T-cell (primary cell): ENCODE data around the gene PLD2. TPM values are rescaled to one million over a fixed set of nuclear protein-coding genes. Genes with fewer than 3 reads are reported as not detected.

Source experiments
- ATAC-seq, 4 experiments: fragments of 200-7000 bp in 3 of 4; fragments of 150-1000 bp in 1 of 4; cut with Tn5 transposase; replicated peaks in 1 of 4; 1 replicate in 3 of 4; 2 replicates in 1 of 4; pipeline ENCODE4 v1.10.0; 2021; ENCODE audit warnings: moderate library complexity in 3 of 4, mild to moderate bottlenecking in 2 of 4, moderate number of reproducible peaks in 1 of 4
- CTCF ChIA-PET, 2 donors: fragments of 300-600 bp; sonication (Branson Sonifier 250); formaldehyde crosslinking; loops; one replicate each; lab custom pipeline; 2022; ENCODE audit warnings: antibody characterized with exemption in 2 of 2; lab: Charles Lee
- POLR2A ChIA-PET, 2 donors: fragments of 300-600 bp; sonication (Branson Sonifier 250); formaldehyde crosslinking; loops; one replicate each; lab custom pipeline; 2022; ENCODE audit warnings: antibody characterized with exemption in 2 of 2; lab: Charles Lee
- DNase-seq, 35 experiments: peaks; one replicate each; pipeline versions ENCODE4 v3.0.0 to v3.0.0-alpha.2; 2013 to 2023
- H3K27ac ChIP-seq: one replicate; pipeline ENCODE4 v1.5.1; 2013; ENCODE audit warnings: low read length
- H3K27me3 ChIP-seq, 2 experiments: replicated peaks in 1 of 2; 1 replicate in 1 of 2; 2 replicates in 1 of 2; pipeline versions ENCODE4 v1.6.1 to v1.7.0; 2013; ENCODE audit warnings: low read length in 1 of 2, mixed read lengths in 1 of 2; ENCODE audit not compliant: control insufficient read depth in 2 of 2, insufficient read depth in 2 of 2; ENCODE audit errors: extremely low read depth in 1 of 2
- H3K36me3 ChIP-seq, 2 donors: 1 replicate in 1 of 2; 2 replicates in 1 of 2; pipeline versions ENCODE4 v1.6.1 to v1.7.0; 2013; ENCODE audit warnings: low read length in 1 of 2; ENCODE audit not compliant: control insufficient read depth in 2 of 2, insufficient read depth in 1 of 2; ENCODE audit errors: extremely low read depth in 1 of 2
- H3K4me1 ChIP-seq, 2 experiments: 1 replicate in 1 of 2; 2 replicates in 1 of 2; pipeline versions ENCODE4 v1.6.1 to v1.7.0; 2013; ENCODE audit warnings: low read length in 2 of 2, mixed read lengths in 1 of 2; ENCODE audit not compliant: insufficient read depth in 2 of 2, control insufficient read depth in 1 of 2; ENCODE audit errors: extremely low read depth in 1 of 2
- H3K4me3 ChIP-seq, 2 donors: 1 replicate in 1 of 2; 2 replicates in 1 of 2; pipeline versions ENCODE4 v1.5.1 to v1.7.0; 2013; ENCODE audit warnings: mild to moderate bottlenecking in 2 of 2, low read length in 1 of 2, moderate library complexity in 1 of 2; ENCODE audit not compliant: control insufficient read depth in 1 of 2; ENCODE audit errors: extremely low read depth in 1 of 2
- H3K9me3 ChIP-seq: 2 replicates; pipeline ENCODE4 v1.7.0; 2013
- H3K27ac Mint-ChIP-seq, 2 donors: one replicate each; pipeline ENCODE4 v1.8.0; 2020 to 2021; ENCODE audit warnings: mild to moderate bottlenecking in 2 of 2, mixed read lengths in 2 of 2
- H3K27me3 Mint-ChIP-seq, 2 donors: one replicate each; pipeline ENCODE4 v1.8.0; 2021 to 2022; ENCODE audit warnings: mixed read lengths in 2 of 2
- H3K36me3 Mint-ChIP-seq: one replicate; pipeline ENCODE4 v1.8.0; 2021; ENCODE audit warnings: mixed read lengths
- H3K4me1 Mint-ChIP-seq, 3 donors: one replicate each; pipeline ENCODE4 v1.8.0; 2020 to 2022; ENCODE audit warnings: mixed read lengths in 3 of 3, mild to moderate bottlenecking in 1 of 3
- H3K4me3 Mint-ChIP-seq, 3 donors: one replicate each; pipeline ENCODE4 v1.8.0; 2020 to 2022; ENCODE audit warnings: mild to moderate bottlenecking in 3 of 3, mixed read lengths in 3 of 3, moderate library complexity in 3 of 3
- H3K9me3 Mint-ChIP-seq, 3 donors: one replicate each; pipeline ENCODE4 v1.8.0; 2020 to 2022; ENCODE audit warnings: mixed read lengths in 3 of 3
- WGBS: methylation state at CpG from one replicate; pipeline ENCODE4 v1.1.5; 2013; ENCODE audit warnings: missing lambda C conversion rate; ENCODE audit not compliant: insufficient coverage; 5-methylcytosine and 5-hydroxymethylcytosine counted together
- total RNA-seq, 35 experiments: library from RNA in 6 of 35; stranded (reverse) in 6 of 35; fragments of 120-200 nt in 1 of 35; gene quantifications; one replicate each; pipeline versions ENCODE4 v1.2.1 to v1.2.4 and lab custom pipeline; 2013 to 2026

Gene PLD2
- total RNA-seq, 5 donors from 2014 or later (not counting 1 experiment from before 2014, with no cell fraction given), result 24.2 to 41.7 (median 31.4) TPM

DNA sequence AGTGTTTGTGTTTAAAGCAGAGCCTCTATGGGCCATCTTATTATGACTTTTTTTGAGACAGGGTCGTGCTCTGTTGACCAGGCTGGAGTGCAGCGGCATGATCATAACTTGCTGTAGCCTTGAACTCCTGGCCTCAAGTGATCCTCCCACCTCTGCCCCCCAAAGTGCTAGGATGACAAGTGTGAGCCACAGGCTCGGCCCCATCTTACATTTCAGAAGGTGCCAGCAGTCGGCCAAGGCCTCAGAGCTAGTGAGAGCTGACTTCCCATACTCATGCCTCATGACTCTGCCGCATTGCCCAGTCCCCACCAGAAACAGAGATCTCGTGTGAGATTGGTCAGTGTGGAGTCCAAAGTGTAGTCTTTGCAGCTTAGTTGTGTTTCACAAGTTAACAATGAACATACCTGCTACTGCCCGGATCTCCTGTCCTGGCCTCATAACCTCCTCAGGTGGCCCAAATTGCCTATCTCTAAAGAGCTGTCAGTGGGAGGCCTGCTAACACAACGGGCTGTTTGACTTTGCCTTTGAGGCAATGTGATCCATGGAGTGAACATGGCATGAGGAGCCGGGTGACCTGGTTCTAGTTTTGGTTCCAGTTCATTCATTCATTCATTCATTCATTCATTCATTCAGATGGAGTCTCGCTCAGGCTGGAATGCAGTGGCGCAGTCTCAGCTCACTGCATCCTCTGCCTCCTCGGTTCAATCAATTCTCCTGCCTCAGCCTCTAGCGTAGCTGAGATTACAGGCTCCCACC, 39.9 kb downstream of the PLD2 start:
- Mint-ChIP-seq H3K27me3 (no peaks in the 10 kb centered on the region), H3K4me1 (peaks cover 58 to 73% (median 65%) of the 10 kb centered on the region in 3 donors), H3K36me3 (peaks cover 20% of the 10 kb centered on the region), H3K27ac (no peak overlapping the region), H3K9me3 (no peaks in the 10 kb centered on the region), H3K4me3 (no peak overlapping the region)
- H3K36me3 ChIP-seq, result peaks cover 3 to 11% of the 10 kb centered on the region in 2 donors
- no peak overlapping the region for H3K4me3 ChIP-seq
- ChIA-PET CTCF (no interaction called here), POLR2A (no interaction called here)
- no peak overlapping the region for H3K27ac ChIP-seq
- 96% methylated on average over 4 of the region's 13 CpGs for WGBS
- DNase-seq, result no peak
- no peak for ATAC-seq
- no peaks in the 10 kb centered on the region for H3K27me3 ChIP-seq
- H3K4me1 ChIP-seq, result peaks cover 0 to 15% of the 10 kb centered on the region in 2 experiments
- H3K9me3 ChIP-seq, result no peaks in the 10 kb centered on the region

DNA sequence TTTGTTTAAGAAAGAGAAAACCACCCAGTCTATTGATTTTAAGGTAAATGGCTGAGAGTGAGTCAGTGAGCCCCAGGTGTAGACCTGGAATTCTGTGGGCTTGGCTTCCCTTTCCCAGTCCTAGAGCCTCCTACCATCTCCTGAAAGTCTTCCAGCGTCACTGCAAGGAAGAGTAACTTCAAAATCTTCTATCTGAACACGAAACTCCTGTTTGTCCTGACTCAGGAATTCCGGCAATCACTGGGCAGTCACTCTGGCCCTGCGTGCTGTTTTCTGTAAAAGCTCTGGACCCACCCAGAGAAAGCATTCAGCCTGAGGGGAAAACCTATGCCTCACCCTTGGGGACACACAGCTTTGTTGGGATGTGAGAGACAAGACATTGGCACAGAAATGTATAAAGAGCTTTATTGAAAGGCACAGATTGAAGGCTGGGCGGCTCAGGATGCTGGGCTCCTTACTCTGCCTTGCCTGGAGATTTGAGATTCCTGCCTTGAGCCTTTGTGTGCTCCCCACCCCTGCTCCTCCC, 42.1 kb downstream of the PLD2 start:
- H3K27ac Mint-ChIP-seq, result no peak overlapping the region
- POLR2A ChIA-PET, result no interaction called here
- peaks cover 46 to 71% (median 62%) of the 10 kb centered on the region in 3 donors for H3K4me1 Mint-ChIP-seq

DNA sequence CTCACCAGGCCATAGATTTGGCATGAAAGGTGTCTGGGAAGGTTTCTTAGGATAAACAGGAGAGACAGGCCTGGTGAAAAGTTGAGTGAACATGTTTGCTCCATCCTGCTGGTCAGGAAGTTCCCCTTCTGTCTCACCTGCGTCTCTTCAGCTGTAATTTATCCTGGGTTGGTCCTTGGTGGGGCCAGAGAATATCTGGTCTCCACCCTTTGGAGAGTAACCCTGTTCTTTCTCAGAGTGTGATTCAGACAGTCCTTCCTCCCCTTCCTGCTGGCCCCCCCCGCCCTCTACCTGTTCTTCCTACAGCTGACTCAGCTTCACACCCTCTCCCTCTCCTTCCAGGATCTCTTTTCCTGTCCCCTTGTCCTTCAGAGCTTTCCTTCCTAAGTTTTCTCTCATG, 43.3 kb downstream of the PLD2 start:
- peaks cover 47 to 65% (median 57%) of the 10 kb centered on the region in 3 donors for H3K4me1 Mint-ChIP-seq
- no peak for ATAC-seq
- Histone ChIP-seq H3K27ac (no peak overlapping the region), H3K27me3 (no peaks in the 10 kb centered on the region), H3K4me3 (no peak overlapping the region), H3K4me1 (peaks cover 0 to 30% of the 10 kb centered on the region in 2 experiments), H3K36me3 (peaks cover 3 to 11% of the 10 kb centered on the region in 2 donors), H3K9me3 (no peaks in the 10 kb centered on the region)
- no peaks in the 10 kb centered on the region for H3K27me3 Mint-ChIP-seq
- 93% methylated on average over 2 of the region's 2 CpGs for WGBS
- peaks cover 23% of the 10 kb centered on the region for H3K36me3 Mint-ChIP-seq
- no peak for DNase-seq
- H3K4me3 Mint-ChIP-seq, result no peak overlapping the region
- H3K9me3 Mint-ChIP-seq, result peaks cover 5 to 7% (median 5%) of the 10 kb centered on the region in 3 donors
- POLR2A ChIA-PET, result interaction anchor here in 1 of 2 donors (0.8 kb wide), 1 partner anchor 16 kb away, joined by 13 read pairs; no protein-coding TSS in a partner anchor
- H3K27ac Mint-ChIP-seq, result no peak overlapping the region
- CTCF ChIA-PET, result no interaction called here

More for the DNA sequence above, 42.1 kb downstream of the PLD2 start:
- Histone ChIP-seq H3K27ac (no peak overlapping the region), H3K27me3 (no peaks in the 10 kb centered on the region), H3K4me3 (no peak overlapping the region), H3K9me3 (no peaks in the 10 kb centered on the region), H3K4me1 (peaks cover 0 to 26% of the 10 kb centered on the region in 2 experiments), H3K36me3 (peaks cover 3 to 11% of the 10 kb centered on the region in 2 donors)
- DNase-seq (no peak), ATAC-seq (no peak)
- WGBS, result 92% methylated on average over 5 of the region's 5 CpGs
- CTCF ChIA-PET, result no interaction called here
- peaks cover 5 to 7% (median 5%) of the 10 kb centered on the region in 3 donors for H3K9me3 Mint-ChIP-seq
- H3K27me3 Mint-ChIP-seq, result no peaks in the 10 kb centered on the region
- peaks cover 23% of the 10 kb centered on the region for H3K36me3 Mint-ChIP-seq
- H3K4me3 Mint-ChIP-seq, result no peak overlapping the region

DNA sequence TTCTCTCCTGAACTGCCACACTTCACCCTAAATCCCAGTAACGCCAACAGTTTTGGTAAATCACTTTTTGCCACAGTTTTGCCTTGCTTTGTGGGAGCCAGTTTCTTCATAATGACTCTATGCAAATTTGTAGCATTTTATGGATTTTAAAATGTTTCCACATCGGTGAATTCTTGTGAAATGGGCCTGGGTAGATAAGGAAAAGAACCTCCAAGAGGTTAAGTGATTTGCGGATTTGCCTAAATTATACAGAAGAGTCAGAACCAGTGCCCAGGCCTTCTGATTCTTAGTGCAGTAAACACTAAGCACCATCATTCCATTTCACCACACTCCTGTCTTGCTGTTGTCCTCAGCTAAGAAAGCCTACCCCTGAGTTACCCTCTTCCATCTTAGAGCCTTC, 44.1 kb downstream of the PLD2 start:
- H3K27ac Mint-ChIP-seq, result no peak overlapping the region
- H3K27ac ChIP-seq, result no peak overlapping the region
- H3K9me3 ChIP-seq, result no peaks in the 10 kb centered on the region
- H3K9me3 Mint-ChIP-seq, result peaks cover 5 to 7% (median 5%) of the 10 kb centered on the region in 3 donors
- ChIA-PET POLR2A (interaction anchor here in 1 of 2 donors (0.8 kb wide), 1 partner anchor 17 kb away, joined by 13 read pairs; no protein-coding TSS in a partner anchor), CTCF (no interaction called here)
- no peaks in the 10 kb centered on the region for H3K27me3 Mint-ChIP-seq
- no peak for ATAC-seq
- DNase-seq, result no peak
- H3K4me1 ChIP-seq, result peaks cover 0 to 30% of the 10 kb centered on the region in 2 experiments
- H3K4me1 Mint-ChIP-seq, result peaks cover 40 to 63% (median 54%) of the 10 kb centered on the region in 3 donors
- H3K36me3 Mint-ChIP-seq, result peaks cover 25% of the 10 kb centered on the region
- no peak overlapping the region for H3K4me3 ChIP-seq
- H3K36me3 ChIP-seq, result peaks cover 3 to 8% of the 10 kb centered on the region in 2 donors
- H3K27me3 ChIP-seq, result no peaks in the 10 kb centered on the region
- no peak overlapping the region for H3K4me3 Mint-ChIP-seq
- WGBS, result 88% methylated on average over 1 of the region's 3 CpGs

DNA sequence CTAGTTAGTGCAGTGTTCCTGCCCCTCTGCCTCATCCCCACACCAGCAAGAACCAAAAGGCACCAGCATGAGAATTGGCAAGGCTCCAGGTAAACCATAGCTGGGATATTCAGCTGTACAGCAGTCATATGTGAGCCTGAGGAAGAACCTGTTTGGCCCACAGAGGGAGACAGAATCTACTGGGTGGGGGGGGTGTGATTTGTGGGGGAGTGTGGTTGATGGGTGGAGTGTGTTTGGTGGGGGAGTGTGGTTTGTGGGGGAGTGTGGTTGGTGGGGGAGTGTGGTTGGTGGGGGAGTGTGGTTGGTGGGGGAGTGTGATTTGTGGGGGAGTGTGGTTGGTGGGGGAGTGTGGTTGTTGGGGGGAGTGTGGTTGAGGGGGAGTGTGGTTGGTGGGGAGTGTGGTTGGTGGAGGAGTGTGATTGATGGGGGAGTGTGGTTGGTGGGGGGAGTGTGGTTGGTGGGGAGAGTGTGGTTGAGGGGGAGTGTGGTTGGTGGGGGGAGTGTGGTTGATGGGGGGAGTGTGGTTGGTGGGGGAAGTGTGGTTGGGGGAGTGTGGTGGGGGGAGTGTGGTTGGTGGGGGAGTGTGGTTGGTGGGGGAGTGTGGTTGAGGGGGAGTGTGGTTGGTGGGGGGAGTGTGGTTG, 45.7 kb downstream of the PLD2 start:
- DNase-seq (peak in 26 of 35 experiments; percentile 7 to 74 (median 26)), ATAC-seq (peak in 1 of 4 experiments; percentile 77)
- Histone ChIP-seq H3K4me1 (peaks cover 0 to 25% of the 10 kb centered on the region in 2 experiments), H3K27me3 (no peaks in the 10 kb centered on the region), H3K9me3 (no peaks in the 10 kb centered on the region), H3K36me3 (peaks cover 3 to 10% of the 10 kb centered on the region in 2 donors), H3K27ac (no peak overlapping the region), H3K4me3 (no peak overlapping the region)
- Mint-ChIP-seq H3K4me3 (peak overlapping the region in 1 of 3 donors; percentile 22), H3K27me3 (no peaks in the 10 kb centered on the region), H3K9me3 (peaks cover 5 to 7% (median 5%) of the 10 kb centered on the region in 3 donors), H3K36me3 (peaks cover 35% of the 10 kb centered on the region), H3K27ac (peak overlapping the region; percentile 74 to 82), H3K4me1 (peaks cover 51 to 64% (median 51%) of the 10 kb centered on the region in 3 donors)
- ChIA-PET POLR2A (no interaction called here), CTCF (no interaction called here)

DNA sequence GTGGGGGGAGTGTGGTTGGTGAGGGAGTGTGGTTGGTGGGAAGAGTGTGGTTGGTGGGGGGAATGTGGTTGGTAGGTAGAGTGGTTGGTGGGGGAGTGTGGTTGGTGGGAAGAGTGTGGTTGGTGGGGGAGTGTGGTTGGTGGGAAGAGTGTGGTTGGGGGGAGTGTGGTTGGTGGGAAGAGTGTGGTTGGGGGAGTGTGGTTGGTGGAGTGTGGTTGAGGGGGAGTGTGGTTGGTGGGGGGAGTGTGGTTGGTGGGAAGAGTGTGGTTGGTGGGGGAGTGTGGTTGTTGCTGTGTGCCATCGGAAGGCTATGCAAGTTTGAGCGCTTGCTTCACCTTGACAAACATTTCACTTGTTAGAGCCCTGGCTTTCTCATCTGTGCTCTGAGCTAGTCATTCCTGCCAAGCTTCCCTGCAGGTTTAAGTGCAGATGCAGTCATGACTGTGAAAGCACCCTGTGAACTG, 46.3 kb downstream of the PLD2 start:
- ChIA-PET CTCF (no interaction called here), POLR2A (interaction anchor here in 1 of 2 donors (0.8 kb wide), 1 partner anchor 62 kb away, joined by 5 read pairs; no protein-coding TSS in a partner anchor)
- Mint-ChIP-seq H3K27me3 (no peaks in the 10 kb centered on the region), H3K36me3 (peaks cover 36% of the 10 kb centered on the region), H3K4me1 (peaks cover 50 to 65% (median 51%) of the 10 kb centered on the region in 3 donors), H3K27ac (no peak overlapping the region), H3K4me3 (no peak overlapping the region), H3K9me3 (peaks cover 5 to 7% (median 5%) of the 10 kb centered on the region in 3 donors)
- peak in 2 of 4 experiments; percentile 32 to 67 for ATAC-seq
- peaks cover 0 to 25% of the 10 kb centered on the region in 2 experiments for H3K4me1 ChIP-seq
- peaks cover 0 to 10% of the 10 kb centered on the region in 2 donors for H3K36me3 ChIP-seq
- WGBS, result 44% methylated on average over 2 of the region's 2 CpGs
- peak overlapping the region; percentile 47 for H3K27ac ChIP-seq
- H3K4me3 ChIP-seq, result no peak overlapping the region
- peak in 12 of 35 experiments; percentile 2 to 55 (median 7) for DNase-seq
- no peaks in the 10 kb centered on the region for H3K9me3 ChIP-seq
- no peaks in the 10 kb centered on the region for H3K27me3 ChIP-seq
